Measurements from ENCODE around the gene CCNB3. TPM values are rescaled to one million over a fixed set of nuclear protein-coding genes. Genes with fewer than 3 reads are reported as not detected.

CCNB3 gene
- polyA plus RNA-seq, 1 donor from 2014 or later, result 0.42 TPM

GRCh38 chrX:50158593-50158992, 46.0 kb upstream of the CCNB3 start:
- no peak overlapping the region for H2AFZ ChIP-seq (ENCODE audit: low read depth, low read length)
- H3K9me2 ChIP-seq (ENCODE audit: insufficient read depth, low read length), result no peaks in the 10 kb centered on the region
- H3K4me3 ChIP-seq (ENCODE audit: low read length), result no peak overlapping the region
- no peaks in the 10 kb centered on the region for H3K9me3 ChIP-seq (ENCODE audit: low read length)
- no peak overlapping the region for H3K9ac ChIP-seq (ENCODE audit: low read length)
- TF ChIP-seq POLR2AphosphoS5 (IDR thresholded peaks at IDR 0.05), result no peak
- no peak for TF ChIP-seq EP300 (conservative IDR thresholded peaks at IDR 0.05; ENCODE audit: poor library complexity, severe bottlenecking)
- no peak for TF ChIP-seq MXI1 (conservative IDR thresholded peaks at IDR 0.05; ENCODE audit: poor library complexity, severe bottlenecking)
- TF ChIP-seq TAF1 (IDR thresholded peaks at IDR 0.05; ENCODE audit: low read depth), result no peak
- TF ChIP-seq, protein P1, sequence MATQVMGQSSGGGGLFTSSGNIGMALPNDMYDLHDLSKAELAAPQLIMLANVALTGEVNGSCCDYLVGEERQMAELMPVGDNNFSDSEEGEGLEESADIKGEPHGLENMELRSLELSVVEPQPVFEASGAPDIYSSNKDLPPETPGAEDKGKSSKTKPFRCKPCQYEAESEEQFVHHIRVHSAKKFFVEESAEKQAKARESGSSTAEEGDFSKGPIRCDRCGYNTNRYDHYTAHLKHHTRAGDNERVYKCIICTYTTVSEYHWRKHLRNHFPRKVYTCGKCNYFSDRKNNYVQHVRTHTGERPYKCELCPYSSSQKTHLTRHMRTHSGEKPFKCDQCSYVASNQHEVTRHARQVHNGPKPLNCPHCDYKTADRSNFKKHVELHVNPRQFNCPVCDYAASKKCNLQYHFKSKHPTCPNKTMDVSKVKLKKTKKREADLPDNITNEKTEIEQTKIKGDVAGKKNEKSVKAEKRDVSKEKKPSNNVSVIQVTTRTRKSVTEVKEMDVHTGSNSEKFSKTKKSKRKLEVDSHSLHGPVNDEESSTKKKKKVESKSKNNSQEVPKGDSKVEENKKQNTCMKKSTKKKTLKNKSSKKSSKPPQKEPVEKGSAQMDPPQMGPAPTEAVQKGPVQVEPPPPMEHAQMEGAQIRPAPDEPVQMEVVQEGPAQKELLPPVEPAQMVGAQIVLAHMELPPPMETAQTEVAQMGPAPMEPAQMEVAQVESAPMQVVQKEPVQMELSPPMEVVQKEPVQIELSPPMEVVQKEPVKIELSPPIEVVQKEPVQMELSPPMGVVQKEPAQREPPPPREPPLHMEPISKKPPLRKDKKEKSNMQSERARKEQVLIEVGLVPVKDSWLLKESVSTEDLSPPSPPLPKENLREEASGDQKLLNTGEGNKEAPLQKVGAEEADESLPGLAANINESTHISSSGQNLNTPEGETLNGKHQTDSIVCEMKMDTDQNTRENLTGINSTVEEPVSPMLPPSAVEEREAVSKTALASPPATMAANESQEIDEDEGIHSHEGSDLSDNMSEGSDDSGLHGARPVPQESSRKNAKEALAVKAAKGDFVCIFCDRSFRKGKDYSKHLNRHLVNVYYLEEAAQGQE (IDR thresholded peaks at IDR 0.05; ENCODE audit: borderline replicate concordance), result no peak
- no peak for TF ChIP-seq SMC3 (conservative IDR thresholded peaks at IDR 0.05; ENCODE audit: poor library complexity)
- TF ChIP-seq EZH2 (IDR thresholded peaks at IDR 0.05; ENCODE audit: borderline replicate concordance, insufficient read depth, low read length, poor library complexity, severe bottlenecking), result no peak
- H3K27me3 ChIP-seq (ENCODE audit: insufficient read depth, low read depth, low read length), result no peaks in the 10 kb centered on the region
- H3F3A ChIP-seq (ENCODE audit: insufficient read depth, low read length, poor library complexity, severe bottlenecking), result no peaks in the 10 kb centered on the region
- H3K79me2 ChIP-seq (replicated peaks; ENCODE audit: insufficient read depth, low read length), result no peaks in the 10 kb centered on the region
- H3K27ac ChIP-seq (ENCODE audit: low read length), result no peak overlapping the region
- no peak overlapping the region for H3K4me2 ChIP-seq (ENCODE audit: low read length)
- H4K20me1 ChIP-seq (ENCODE audit: insufficient read depth), result no peaks in the 10 kb centered on the region
- no peaks in the 10 kb centered on the region for H3K36me3 ChIP-seq (ENCODE audit: insufficient read depth, low read length)

GRCh38 chrX:50161127-50161526, 43.4 kb upstream of the CCNB3 start:
- Histone ChIP-seq H3K4me2 (ENCODE audit: low read length) (no peak overlapping the region), H3K9ac (ENCODE audit: low read length) (no peak overlapping the region), H3K79me2 (replicated peaks; ENCODE audit: insufficient read depth, low read length) (no peaks in the 10 kb centered on the region), H3K9me3 (ENCODE audit: low read length) (no peaks in the 10 kb centered on the region), H2AFZ (ENCODE audit: low read depth, low read length) (no peak overlapping the region), H3F3A (ENCODE audit: insufficient read depth, low read length, poor library complexity, severe bottlenecking) (no peaks in the 10 kb centered on the region), H4K20me1 (ENCODE audit: insufficient read depth) (no peaks in the 10 kb centered on the region), H3K27me3 (ENCODE audit: insufficient read depth, low read depth, low read length) (no peaks in the 10 kb centered on the region), H3K4me3 (ENCODE audit: low read length) (no peak overlapping the region), H3K36me3 (ENCODE audit: insufficient read depth, low read length) (no peaks in the 10 kb centered on the region), H3K27ac (ENCODE audit: low read length) (no peak overlapping the region), H3K9me2 (ENCODE audit: insufficient read depth, low read length) (no peaks in the 10 kb centered on the region)
- TF ChIP-seq SMC3 (conservative IDR thresholded peaks at IDR 0.05; ENCODE audit: poor library complexity) (no peak), MXI1 (conservative IDR thresholded peaks at IDR 0.05; ENCODE audit: poor library complexity, severe bottlenecking) (no peak), CTCF (IDR thresholded peaks at IDR 0.05; ENCODE audit: poor library complexity, severe bottlenecking) (no peak), RAD21 (conservative IDR thresholded peaks at IDR 0.05) (no peak), TAF1 (IDR thresholded peaks at IDR 0.05; ENCODE audit: low read depth) (no peak), EP300 (conservative IDR thresholded peaks at IDR 0.05; ENCODE audit: poor library complexity, severe bottlenecking) (no peak), POLR2AphosphoS5 (IDR thresholded peaks at IDR 0.05) (no peak), EZH2 (IDR thresholded peaks at IDR 0.05; ENCODE audit: borderline replicate concordance, insufficient read depth, low read length, poor library complexity, severe bottlenecking) (no peak)
- TF ChIP-seq, protein P1 (IDR thresholded peaks at IDR 0.05; ENCODE audit: borderline replicate concordance), result no peak
